RWPE1 (cell line): ENCODE measurements around the gene IGLL5.

ENCODE experiments used
- CTCF ChIA-PET: fragments of 350-600 bp; sonication (Branson Sonifier 250); formaldehyde crosslinking; extraction: SDS; loops from one replicate; lab custom pipeline; 2021; lab: Yijun Ruan, JAX
- POLR2A ChIA-PET: fragments of 400-600 bp; formaldehyde crosslinking; extraction: SDS; loops from one replicate; lab custom pipeline; 2020; ENCODE audit warnings: antibody characterized with exemption; ENCODE audit not compliant: low non-redundant PET; lab: Yijun Ruan, JAX
- DNase-seq: peaks from one replicate; pipeline ENCODE4 v3.0.0; 2012; ENCODE audit warnings: low spot score
- H3K27ac ChIP-seq: fragments of 450-650 bp; 2 replicates; pipeline ENCODE4 v1.5.1; 2017
- TF ChIP-seq, protein P1 (sequence below): fragments of 450-650 bp; conservative IDR thresholded peaks from 2 replicates; pipeline ENCODE4 v1.5.1; 2017; ENCODE audit warnings: low read depth, mild to moderate bottlenecking

Gene IGLL5

DNA sequence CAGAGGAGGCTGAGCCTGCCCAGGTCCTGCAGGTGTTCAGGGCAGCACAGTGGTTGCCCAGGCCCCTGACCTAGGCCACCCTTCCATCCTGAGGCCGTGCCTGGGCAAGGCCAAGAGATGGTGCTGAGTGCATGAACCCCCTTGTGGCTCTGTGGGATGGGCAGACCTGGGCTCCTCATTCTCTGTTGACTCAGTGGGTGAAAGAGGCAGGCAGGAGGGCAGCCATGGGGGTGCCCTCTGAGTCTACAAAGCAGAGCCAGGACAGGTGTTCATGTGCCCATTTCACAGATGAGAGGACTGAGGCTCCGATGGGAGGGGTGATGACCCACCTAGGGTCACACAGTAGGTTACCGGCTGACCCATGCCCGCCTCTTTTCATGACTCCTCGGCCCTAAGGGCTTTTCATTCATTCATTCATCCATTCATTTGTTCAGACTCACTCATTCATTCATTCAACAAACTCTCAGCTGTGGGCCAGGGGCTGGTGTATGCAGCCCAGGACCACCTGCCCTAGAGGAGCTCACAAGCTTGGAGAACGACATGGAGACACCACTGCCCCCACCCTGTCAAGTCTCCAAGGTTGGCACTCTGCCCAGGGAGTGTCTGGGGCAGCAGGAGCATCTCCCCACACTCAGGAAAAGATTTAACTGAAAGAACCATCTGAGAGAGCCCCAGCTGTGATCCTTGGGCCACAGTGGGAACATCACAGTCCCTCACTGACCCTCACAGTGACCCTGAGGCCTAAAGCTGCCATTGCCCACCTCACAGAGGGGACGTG, 40.5 kb downstream of the IGLL5 start:
- CTCF ChIA-PET = no interaction called here
- no peak overlapping the region for H3K27ac ChIP-seq
- POLR2A ChIA-PET = no interaction called here
- no peak for DNase-seq
- TF ChIP-seq, protein P1, sequence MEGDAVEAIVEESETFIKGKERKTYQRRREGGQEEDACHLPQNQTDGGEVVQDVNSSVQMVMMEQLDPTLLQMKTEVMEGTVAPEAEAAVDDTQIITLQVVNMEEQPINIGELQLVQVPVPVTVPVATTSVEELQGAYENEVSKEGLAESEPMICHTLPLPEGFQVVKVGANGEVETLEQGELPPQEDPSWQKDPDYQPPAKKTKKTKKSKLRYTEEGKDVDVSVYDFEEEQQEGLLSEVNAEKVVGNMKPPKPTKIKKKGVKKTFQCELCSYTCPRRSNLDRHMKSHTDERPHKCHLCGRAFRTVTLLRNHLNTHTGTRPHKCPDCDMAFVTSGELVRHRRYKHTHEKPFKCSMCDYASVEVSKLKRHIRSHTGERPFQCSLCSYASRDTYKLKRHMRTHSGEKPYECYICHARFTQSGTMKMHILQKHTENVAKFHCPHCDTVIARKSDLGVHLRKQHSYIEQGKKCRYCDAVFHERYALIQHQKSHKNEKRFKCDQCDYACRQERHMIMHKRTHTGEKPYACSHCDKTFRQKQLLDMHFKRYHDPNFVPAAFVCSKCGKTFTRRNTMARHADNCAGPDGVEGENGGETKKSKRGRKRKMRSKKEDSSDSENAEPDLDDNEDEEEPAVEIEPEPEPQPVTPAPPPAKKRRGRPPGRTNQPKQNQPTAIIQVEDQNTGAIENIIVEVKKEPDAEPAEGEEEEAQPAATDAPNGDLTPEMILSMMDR = no peak

DNA sequence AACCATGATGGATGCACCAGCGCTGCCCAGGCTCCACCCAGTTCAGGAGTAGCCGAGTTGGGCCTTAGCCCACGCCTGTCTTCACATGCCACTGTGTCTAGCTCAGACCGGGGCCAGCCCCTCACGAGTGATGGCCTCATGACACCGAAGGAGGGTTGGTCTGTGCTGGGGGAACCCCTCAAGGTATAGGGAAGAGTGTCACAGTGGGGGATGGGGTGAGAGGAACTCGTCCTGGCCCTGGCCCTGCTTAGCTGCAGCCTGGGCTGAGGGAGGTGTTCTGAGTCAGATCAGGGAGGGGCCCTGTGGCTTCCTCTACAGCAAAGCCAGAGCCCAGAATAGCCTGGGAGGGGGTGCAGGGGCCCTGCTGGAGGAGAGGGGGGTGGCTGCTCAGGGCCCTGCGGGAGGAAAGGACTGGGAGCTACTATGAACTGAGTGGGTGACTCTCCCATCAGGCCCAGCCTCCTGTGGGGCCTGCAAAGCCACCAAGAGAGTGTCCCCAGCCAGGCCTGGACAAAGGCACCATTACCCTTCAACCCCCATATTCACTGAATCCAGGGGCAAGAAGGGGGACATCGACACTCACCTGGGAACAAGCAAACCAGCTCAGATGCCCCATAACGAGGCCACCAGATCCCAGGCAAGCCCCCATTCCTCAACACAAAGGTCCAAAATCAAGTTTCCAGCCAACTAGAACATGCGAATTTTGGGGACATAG, 41.2 kb downstream of the IGLL5 start:
- H3K27ac ChIP-seq = no peak overlapping the region
- TF ChIP-seq, protein P1 = no peak
- DNase-seq = peak; percentile 13
- CTCF ChIA-PET = no interaction called here
- POLR2A ChIA-PET = no interaction called here

DNA sequence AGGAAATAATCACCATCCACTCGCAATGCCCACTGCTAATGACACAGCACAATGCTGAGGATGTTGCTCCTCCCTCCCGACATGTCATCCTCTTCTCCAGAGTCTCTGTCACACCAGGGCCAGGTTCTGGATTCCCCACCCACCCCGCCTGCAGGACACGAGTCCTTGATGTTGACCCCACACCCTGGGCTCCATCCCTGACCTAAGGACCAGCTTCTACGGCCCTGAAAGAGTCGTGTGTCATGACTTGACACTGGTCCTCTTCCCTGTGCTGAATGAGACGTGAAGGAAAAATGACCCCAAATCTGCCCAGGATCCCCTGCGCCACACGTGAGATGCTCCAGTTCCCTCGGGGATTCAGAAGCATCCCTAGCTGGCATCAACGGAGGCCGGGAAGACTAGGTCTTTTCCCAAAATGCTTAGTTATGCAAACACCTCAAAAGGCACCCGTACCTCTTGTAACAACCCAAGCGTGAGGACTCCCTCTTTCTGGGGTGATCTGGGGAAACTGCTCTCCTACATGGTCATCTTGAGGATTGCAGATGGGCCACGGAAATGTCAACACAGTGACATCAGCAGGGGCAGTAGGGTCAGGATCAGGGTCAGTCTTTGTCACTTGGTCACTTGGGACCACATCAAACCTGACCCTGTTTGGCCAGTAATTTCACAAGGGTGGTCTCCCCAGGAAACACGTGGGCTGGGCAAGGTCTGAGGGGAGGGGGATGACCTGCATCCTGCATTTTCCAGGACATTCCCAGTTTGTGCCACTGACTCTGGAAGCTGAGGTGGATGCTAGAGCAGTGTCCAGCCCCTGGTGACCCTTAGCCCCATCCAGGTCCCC, 42.0 kb downstream of the IGLL5 start:
- CTCF ChIA-PET = interaction anchor here (0.6 kb wide), 1 partner anchor 30 kb away, joined by 3 read pairs; no protein-coding TSS in a partner anchor
- TF ChIP-seq, protein P1 = no peak
- POLR2A ChIA-PET = no interaction called here
- H3K27ac ChIP-seq = no peak overlapping the region
- no peak for DNase-seq

DNA sequence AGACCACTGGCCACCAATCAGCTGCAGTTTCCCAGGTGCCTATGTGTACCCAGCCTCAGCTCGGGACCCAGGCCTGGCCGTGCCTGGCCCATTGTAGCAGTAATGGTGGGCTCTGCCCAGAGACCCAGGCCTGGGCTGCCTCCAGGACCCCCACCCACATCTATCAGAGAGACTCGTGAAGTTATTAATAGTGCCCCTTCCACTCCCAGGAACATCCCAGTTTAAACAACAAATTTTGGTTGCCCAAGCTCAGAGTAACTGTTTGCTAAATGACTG, 42.5 kb downstream of the IGLL5 start:
- CTCF ChIA-PET = interaction anchor here (0.6 kb wide), 1 partner anchor 29 kb away, joined by 3 read pairs; no protein-coding TSS in a partner anchor
- DNase-seq = no peak
- POLR2A ChIA-PET = no interaction called here
- TF ChIP-seq, protein P1 = no peak
- H3K27ac ChIP-seq = no peak overlapping the region

DNA sequence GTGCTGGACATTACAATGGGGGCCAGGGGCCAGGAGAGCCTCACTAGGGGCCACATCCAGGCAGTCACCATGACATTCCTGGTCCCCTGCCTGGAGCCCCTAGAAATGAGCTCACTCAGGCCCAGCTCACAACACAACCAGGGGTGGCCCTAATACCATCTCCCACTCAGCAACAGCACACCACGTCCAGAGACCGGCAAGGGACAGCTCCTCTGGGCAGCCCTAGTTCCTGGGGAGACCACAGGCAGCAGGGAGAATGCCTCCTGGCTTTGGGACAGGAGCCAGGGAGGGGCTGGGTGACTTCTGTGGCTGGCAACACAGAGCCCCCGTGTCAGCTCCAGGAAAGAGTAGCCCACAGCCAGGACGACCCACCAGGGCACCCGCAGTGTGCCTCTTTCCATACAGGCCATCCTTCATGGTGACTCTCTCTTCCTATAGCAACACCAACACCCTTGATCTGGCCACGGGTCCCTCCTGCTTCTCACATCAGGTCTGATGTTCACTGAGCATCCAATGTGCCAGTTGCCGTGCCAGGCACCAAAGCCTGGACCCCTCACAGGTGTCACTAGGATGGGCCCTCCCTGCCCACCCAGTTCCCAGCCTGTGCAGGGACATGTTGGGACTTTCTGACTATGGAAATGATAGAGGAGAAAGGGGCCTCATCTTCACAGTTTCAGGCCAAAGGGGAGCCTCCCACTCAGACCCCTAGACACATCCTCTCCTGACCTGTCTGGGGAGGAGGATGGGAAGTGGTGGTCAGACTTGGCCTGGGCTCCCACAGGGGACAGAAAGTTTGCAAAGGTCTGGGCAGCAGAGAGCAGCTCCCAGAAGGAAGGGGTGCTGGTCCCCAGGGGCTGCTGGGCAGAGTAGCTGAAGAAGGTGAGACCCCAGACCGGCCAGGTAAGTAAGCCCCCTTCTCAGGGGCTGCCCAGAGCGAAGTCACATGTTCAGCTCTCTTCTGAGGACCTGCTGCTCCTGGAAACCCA, 43.2 kb downstream of the IGLL5 start:
- CTCF ChIA-PET = no interaction called here
- no peak overlapping the region for H3K27ac ChIP-seq
- POLR2A ChIA-PET = no interaction called here
- DNase-seq = no peak
- TF ChIP-seq, protein P1 = no peak
